GM23338 (cell line): ENCODE measurements around the gene MYH10. TPM values are rescaled to one million over a fixed set of nuclear protein-coding genes. Genes with fewer than 3 reads are reported as not detected.

Experiments used
- ATAC-seq: fragments of 200-7000 bp; cut with Tn5 transposase; 3 replicates; pipeline ENCODE4 v1.9.1; 2020
- DNase-seq: peaks from one replicate; pipeline ENCODE4 v3.0.0-alpha.2; 2015; ENCODE audit warnings: low spot score
- H2AFZ ChIP-seq: fragments of 200-600 bp; sonication (generic); 2 replicates; pipeline ENCODE4 v1.8.0; 2016; ENCODE audit warnings: antibody characterized with exemption, mild to moderate bottlenecking, moderate library complexity
- H3F3A ChIP-seq: fragments of 200-600 bp; sonication (generic); replicated peaks from 2 replicates; pipeline ENCODE4 v1.8.0; 2017; ENCODE audit warnings: antibody characterized with exemption, mixed run types, low read depth
- H3K27ac ChIP-seq: fragments of 200-600 bp; sonication (generic); 2 replicates; pipeline ENCODE4 v1.6.1; 2016; ENCODE audit warnings: low read depth
- H3K27me3 ChIP-seq: fragments of 200-600 bp; sonication (generic); 2 replicates; pipeline ENCODE4 v1.8.0; 2016; ENCODE audit warnings: mild to moderate bottlenecking, mixed run types, moderate library complexity; ENCODE audit not compliant: insufficient read depth
- H3K36me3 ChIP-seq: fragments of 200-600 bp; sonication (generic); 2 replicates; pipeline ENCODE4 v1.8.0; 2016; ENCODE audit warnings: mild to moderate bottlenecking; ENCODE audit not compliant: insufficient read depth
- H3K4me1 ChIP-seq: fragments of 200-600 bp; sonication (generic); 2 replicates; pipeline ENCODE4 v1.8.0; 2016; ENCODE audit warnings: mild to moderate bottlenecking, moderate library complexity; ENCODE audit not compliant: insufficient read depth
- H3K4me2 ChIP-seq: fragments of 200-600 bp; sonication (generic); 2 replicates; pipeline ENCODE4 v1.7.1; 2017; ENCODE audit warnings: mixed run types
- H3K4me3 ChIP-seq: fragments of 200-600 bp; sonication (generic); 2 replicates; pipeline ENCODE4 v1.6.1; 2016; ENCODE audit warnings: mixed run types
- H3K79me2 ChIP-seq: fragments of 200-600 bp; sonication (generic); replicated peaks from 2 replicates; pipeline ENCODE4 v1.8.0; 2017; ENCODE audit warnings: mild to moderate bottlenecking; ENCODE audit not compliant: insufficient read depth
- H3K9me2 ChIP-seq: fragments of 200-600 bp; sonication (generic); 2 replicates; pipeline ENCODE4 v1.8.0; 2017; ENCODE audit not compliant: insufficient read depth
- H4K20me1 ChIP-seq: fragments of 200-600 bp; sonication (generic); replicated peaks from 2 replicates; pipeline ENCODE4 v1.8.0; 2017; ENCODE audit warnings: mild to moderate bottlenecking; ENCODE audit not compliant: insufficient read depth
- H3K27ac Mint-ChIP-seq: 2 replicates; pipeline ENCODE4 v1.8.0; 2020; ENCODE audit warnings: inconsistent platforms, mild to moderate bottlenecking, moderate library complexity, mixed read lengths
- H3K27me3 Mint-ChIP-seq: 3 replicates; pipeline ENCODE4 v1.8.0; 2022; ENCODE audit warnings: low read depth, mild to moderate bottlenecking, moderate library complexity, mixed read lengths, inconsistent platforms; ENCODE audit not compliant: insufficient read depth, poor library complexity
- H3K36me3 Mint-ChIP-seq: 3 replicates; pipeline ENCODE4 v1.8.0; 2021; ENCODE audit warnings: low read depth, mild to moderate bottlenecking, inconsistent platforms, moderate library complexity, mixed read lengths
- H3K4me1 Mint-ChIP-seq: 3 replicates; pipeline ENCODE4 v1.8.0; 2020; ENCODE audit warnings: mild to moderate bottlenecking, inconsistent platforms, mixed read lengths
- H3K4me3 Mint-ChIP-seq: 3 replicates; pipeline ENCODE4 v1.8.0; 2021; ENCODE audit warnings: moderate library complexity, mild to moderate bottlenecking, inconsistent platforms, mixed read lengths
- H3K9me3 Mint-ChIP-seq: 3 replicates; pipeline ENCODE4 v1.8.0; 2020; ENCODE audit warnings: moderate library complexity, mild to moderate bottlenecking, inconsistent platforms, mixed read lengths
- CREB1 ChIP-seq: fragments of 250-450 bp; sonication (Bioruptor Pico); IDR thresholded peaks from 2 replicates; pipeline ENCODE4 v1.5.0; 2020; ENCODE audit warnings: low read depth, mild to moderate bottlenecking, moderate library complexity
- CTCF ChIP-seq, 2 experiments: fragments of 200-600 bp in 1 of 2; sonication (generic) in 1 of 2; conservative IDR thresholded peaks; 2 replicates each; pipeline versions ENCODE4 v1.5.1 to v1.6.1; 2016 to 2017; ENCODE audit warnings: antibody characterized with exemption in 2 of 2, low read depth in 2 of 2, mild to moderate bottlenecking in 2 of 2, moderate library complexity in 1 of 2
- ETS1 ChIP-seq: IDR thresholded peaks from 2 replicates; pipeline ENCODE4 v1.6.1; 2016; ENCODE audit warnings: antibody characterized with exemption
- EZH2 ChIP-seq: fragments of 200-600 bp; sonication (generic); IDR thresholded peaks from one replicate; pipeline ENCODE4 v1.8.0; 2017; ENCODE audit warnings: antibody characterized with exemption, mild to moderate bottlenecking, low read depth; ENCODE audit not compliant: unreplicated experiment
- EZH2phosphoT487 ChIP-seq: fragments of 200-600 bp; sonication (generic); IDR thresholded peaks from one replicate; pipeline ENCODE4 v1.8.1; 2018; ENCODE audit warnings: antibody characterized with exemption; ENCODE audit not compliant: unreplicated experiment
- JUNB ChIP-seq: IDR thresholded peaks from one replicate; pipeline ENCODE4 v1.6.1; 2016; ENCODE audit warnings: antibody characterized with exemption; ENCODE audit not compliant: unreplicated experiment
- NANOG ChIP-seq: IDR thresholded peaks from 2 replicates; pipeline ENCODE4 v1.6.1; 2016; ENCODE audit warnings: antibody characterized with exemption, borderline replicate concordance
- POLR2AphosphoS5 ChIP-seq: IDR thresholded peaks from 2 replicates; pipeline ENCODE4 v1.6.1; 2016; ENCODE audit warnings: antibody characterized with exemption, low read depth
- REST ChIP-seq: IDR thresholded peaks from one replicate; pipeline ENCODE4 v1.6.1; 2018; ENCODE audit warnings: antibody characterized with exemption; ENCODE audit not compliant: unreplicated experiment
- STAT1 ChIP-seq: IDR thresholded peaks from one replicate; pipeline ENCODE4 v1.6.1; 2016; ENCODE audit warnings: antibody characterized with exemption; ENCODE audit not compliant: unreplicated experiment
- ZNF114 ChIP-seq: fragments of 250-450 bp; sonication (Bioruptor Pico); IDR thresholded peaks from 2 replicates; pipeline ENCODE4 v1.5.0; 2020; ENCODE audit warnings: mild to moderate bottlenecking, moderate library complexity
- ZNF331 ChIP-seq: fragments of 250-450 bp; sonication (Bioruptor Pico); IDR thresholded peaks from 2 replicates; pipeline ENCODE4 v1.5.0; 2020; ENCODE audit warnings: low read depth, mild to moderate bottlenecking, moderate library complexity
- ZNF462 ChIP-seq: fragments of 250-450 bp; sonication (Bioruptor Pico); IDR thresholded peaks from 2 replicates; pipeline ENCODE4 v1.5.0; 2020; ENCODE audit warnings: mild to moderate bottlenecking, moderate library complexity
- polyA plus RNA-seq: library from polyadenylated mRNA; unstranded; fragments of >200 nt; fragmentation: Nextera tagmentation; extraction: Ambion mirVana; gene quantifications from 2 replicates; pipeline ENCODE4 v1.2.1, GENCODE V29; 2016
- total RNA-seq: library from RNA; depleted of rRNA; stranded (reverse); fragments of >200 nt; shearing (Covaris generic); gene quantifications from 2 replicates; pipeline ENCODE4 v1.2.3, GENCODE V29; 2014

The MYH10 gene
- total and polyA plus RNA-seq, 2 experiments from 2014 or later = 89.5 to 230 TPM

- H3K36me3 ChIP-seq = peaks cover 12% of the 10 kb centered on the region
Measured at GRCh38 chr17:8459107-8459506, 171.4 kb downstream of the MYH10 start.

More at GRCh38 chr17:8459107-8459506, 171.4 kb downstream of the MYH10 start:
- H3K4me1 Mint-ChIP-seq = no peaks in the 10 kb centered on the region
- no peak overlapping the region for H3K4me3 Mint-ChIP-seq
- H3K4me1 ChIP-seq = no peaks in the 10 kb centered on the region
- no peak overlapping the region for H3K27ac ChIP-seq
- ATAC-seq = no peak
- no peak overlapping the region for H3K27ac Mint-ChIP-seq
- TF ChIP-seq ZNF114 (CRISPR knock-in tag) = no peak
- no peak for TF ChIP-seq CTCF (conservative IDR thresholded peaks at IDR 0.05; ENCODE audit: low read depth in 2 of 2)
- TF ChIP-seq EZH2 = no peak
- no peak for TF ChIP-seq ZNF462 (CRISPR knock-in tag)
- TF ChIP-seq NANOG = no peak
- TF ChIP-seq ZNF331 (CRISPR knock-in tag) = no peak
- TF ChIP-seq ETS1 = no peak
- no peak for TF ChIP-seq CREB1
- no peak for TF ChIP-seq REST
- no peak for TF ChIP-seq STAT1
- no peak for TF ChIP-seq JUNB
- TF ChIP-seq EZH2phosphoT487 = no peak
- no peak for TF ChIP-seq POLR2AphosphoS5
- H4K20me1 ChIP-seq = peaks cover 8% of the 10 kb centered on the region
- no peaks in the 10 kb centered on the region for H3K27me3 Mint-ChIP-seq
- no peaks in the 10 kb centered on the region for H3K27me3 ChIP-seq
- H3K4me3 ChIP-seq = no peak overlapping the region
- H2AFZ ChIP-seq = no peak overlapping the region
- no peaks in the 10 kb centered on the region for H3K9me2 ChIP-seq
- H3K4me2 ChIP-seq = no peak overlapping the region
- no peaks in the 10 kb centered on the region for H3K9me3 Mint-ChIP-seq
- no peaks in the 10 kb centered on the region for H3F3A ChIP-seq
- peaks cover 25% of the 10 kb centered on the region for H3K36me3 Mint-ChIP-seq
- H3K79me2 ChIP-seq = peaks cover 5% of the 10 kb centered on the region; the same call in 1 of the 2 replicates
- DNase-seq = no peak
